Chondrocyte (in vitro differentiated cells): ENCODE measurements around the gene RTL1. TPM values are rescaled to one million over a fixed set of nuclear protein-coding genes. Genes with fewer than 3 reads are reported as not detected.
A peak's percentile ranks its signal among the peaks of the same experiment; 100 is the strongest.

ENCODE experiments used
- DNase-seq: peaks from one replicate; pipeline ENCODE4 v3.0.0; 2021; ENCODE audit warnings: mixed read lengths, low spot score
- H3K27ac Mint-ChIP-seq: one replicate; pipeline ENCODE4 v1.8.0; 2021; ENCODE audit warnings: mild to moderate bottlenecking, moderate library complexity, mixed read lengths; ENCODE audit not compliant: unreplicated experiment
- H3K27me3 Mint-ChIP-seq: 2 replicates; pipeline ENCODE4 v1.8.0; 2021; ENCODE audit warnings: low read depth, mixed read lengths
- H3K36me3 Mint-ChIP-seq: 2 replicates; pipeline ENCODE4 v1.8.0; 2021; ENCODE audit warnings: low read depth, mixed read lengths
- H3K4me1 Mint-ChIP-seq: 2 replicates; pipeline ENCODE4 v1.8.0; 2021; ENCODE audit warnings: low read depth, mild to moderate bottlenecking, mixed read lengths
- H3K4me3 Mint-ChIP-seq: one replicate; pipeline ENCODE4 v1.8.0; 2021; ENCODE audit warnings: mild to moderate bottlenecking, moderate library complexity, mixed read lengths; ENCODE audit not compliant: unreplicated experiment
- H3K9me3 Mint-ChIP-seq: 2 replicates; pipeline ENCODE4 v1.8.0; 2021; ENCODE audit warnings: low read depth, mixed read lengths
- CTCF ChIP-seq: fragments of 200-600 bp; sonication (generic); IDR thresholded peaks from 2 replicates; pipeline ENCODE4 v1.5.0; 2021; ENCODE audit warnings: antibody characterized with exemption, mild to moderate bottlenecking, moderate library complexity
- total RNA-seq: library from RNA; stranded (reverse); gene quantifications from 3 replicates; pipeline ENCODE4 v1.2.1, GENCODE V29; 2021

RTL1 gene
- total RNA-seq, 1 donor from 2014 or later = 0.02 TPM

GRCh38 chr14:100867631-100868315, 35.7 kb downstream of the RTL1 start:
- Mint-ChIP-seq H3K27ac (no peak overlapping the region), H3K4me1 (no peaks in the 10 kb centered on the region), H3K4me3 (no peak overlapping the region), H3K27me3 (peaks cover 4% of the 10 kb centered on the region), H3K9me3 (no peaks in the 10 kb centered on the region), H3K36me3 (no peaks in the 10 kb centered on the region)
- DNase-seq = peak; percentile 82
- TF ChIP-seq CTCF = no peak

- DNase-seq = peak; percentile 72
- Mint-ChIP-seq H3K4me1 (no peaks in the 10 kb centered on the region), H3K27ac (no peak overlapping the region), H3K36me3 (no peaks in the 10 kb centered on the region), H3K27me3 (peaks cover 8% of the 10 kb centered on the region), H3K9me3 (no peaks in the 10 kb centered on the region), H3K4me3 (no peak overlapping the region)
- no peak for TF ChIP-seq CTCF
These were observed 36.6 kb downstream of the RTL1 start for GRCh38 chr14:100866666-100867630.

- Mint-ChIP-seq H3K27me3 (peaks cover 8% of the 10 kb centered on the region), H3K4me1 (no peaks in the 10 kb centered on the region), H3K9me3 (no peaks in the 10 kb centered on the region), H3K36me3 (no peaks in the 10 kb centered on the region), H3K4me3 (no peak overlapping the region), H3K27ac (no peak overlapping the region)
- DNase-seq = peak; percentile 59
- no peak for TF ChIP-seq CTCF
These were observed 37.6 kb downstream of the RTL1 start for GRCh38 chr14:100865682-100866591.

- no peaks in the 10 kb centered on the region for H3K4me1 Mint-ChIP-seq
- no peak overlapping the region for H3K27ac Mint-ChIP-seq
- H3K9me3 Mint-ChIP-seq = no peaks in the 10 kb centered on the region
- no peak overlapping the region for H3K4me3 Mint-ChIP-seq
- peak; percentile 28 for DNase-seq
- no peak for TF ChIP-seq CTCF
- peaks cover 10% of the 10 kb centered on the region for H3K27me3 Mint-ChIP-seq
- H3K36me3 Mint-ChIP-seq = no peaks in the 10 kb centered on the region
These were observed 38.4 kb downstream of the RTL1 start for GRCh38 chr14:100864960-100865681.
